ENCODE measurements around the gene NUDT16. TPM values are rescaled to one million over a fixed set of nuclear protein-coding genes. Genes with fewer than 3 reads are reported as not detected.

The NUDT16 gene
- total RNA-seq, 2 donors from 2014 or later: 25.2 to 26.0 TPM

- no peaks in the 10 kb centered on the region for H3K27me3 ChIP-seq (replicated peaks; ENCODE audit: insufficient read depth)
- H3K36me3 ChIP-seq: no peaks in the 10 kb centered on the region
- no peak overlapping the region for H3K4me3 ChIP-seq
- DNase-seq (ENCODE audit: low spot score): no peak
- no peak for TF ChIP-seq POLR2A (IDR thresholded peaks at IDR 0.05)
- no peak for TF ChIP-seq CTCF (IDR thresholded peaks at IDR 0.05)
- TF ChIP-seq POLR2AphosphoS5 (IDR thresholded peaks at IDR 0.05): no peak
- H3K27ac ChIP-seq: no peak overlapping the region
- WGBS: 92% methylated on average over 5 of the region's 5 CpGs
- no peaks in the 10 kb centered on the region for H3K4me1 ChIP-seq (replicated peaks)
- intact Hi-C loops (cut with DNase I): no loop called here
- no peaks in the 10 kb centered on the region for H3K9me3 ChIP-seq
Measured at GRCh38 chr3:131349454-131349853, 32.1 kb upstream of the NUDT16 start.

- no peaks in the 10 kb centered on the region for H3K9me3 ChIP-seq
- DNase-seq (ENCODE audit: low spot score): no peak
- no peaks in the 10 kb centered on the region for H3K4me1 ChIP-seq (replicated peaks)
- no peaks in the 10 kb centered on the region for H3K27me3 ChIP-seq (replicated peaks; ENCODE audit: insufficient read depth)
- 85% methylated on average over 4 of the region's 4 CpGs for WGBS
- no peak overlapping the region for H3K4me3 ChIP-seq
- intact Hi-C loops (cut with DNase I): no loop called here
- H3K36me3 ChIP-seq: no peaks in the 10 kb centered on the region
- H3K27ac ChIP-seq: no peak overlapping the region
- TF ChIP-seq POLR2AphosphoS5 (IDR thresholded peaks at IDR 0.05) (no peak), CTCF (IDR thresholded peaks at IDR 0.05) (no peak), POLR2A (IDR thresholded peaks at IDR 0.05) (no peak)
Measured at GRCh38 chr3:131349946-131350347, 31.6 kb upstream of the NUDT16 start.

GRCh38 chr3:131350506-131350905 lies 31.1 kb upstream of the NUDT16 start:
- TF ChIP-seq POLR2A (IDR thresholded peaks at IDR 0.05) (no peak), POLR2AphosphoS5 (IDR thresholded peaks at IDR 0.05) (no peak), CTCF (IDR thresholded peaks at IDR 0.05) (no peak)
- 97% methylated on average over 1 of the region's 1 CpG for WGBS
- H3K27ac ChIP-seq: no peak overlapping the region

GRCh38 chr3:131353016-131353877 lies 28.3 kb upstream of the NUDT16 start:
- no peak overlapping the region for H3K4me3 ChIP-seq
- intact Hi-C loops (cut with DNase I): no loop called here
- no peak for DNase-seq (ENCODE audit: low spot score)
- no peak overlapping the region for H3K27ac ChIP-seq
- no peaks in the 10 kb centered on the region for H3K36me3 ChIP-seq
- no peaks in the 10 kb centered on the region for H3K4me1 ChIP-seq (replicated peaks)
- H3K27me3 ChIP-seq (replicated peaks; ENCODE audit: insufficient read depth): no peaks in the 10 kb centered on the region
- TF ChIP-seq CTCF (IDR thresholded peaks at IDR 0.05) (no peak), POLR2AphosphoS5 (IDR thresholded peaks at IDR 0.05) (no peak), POLR2A (IDR thresholded peaks at IDR 0.05) (no peak)
- H3K9me3 ChIP-seq: no peaks in the 10 kb centered on the region
- WGBS: 49% methylated on average over 2 of the region's 2 CpGs

More at GRCh38 chr3:131350506-131350905, 31.1 kb upstream of the NUDT16 start:
- H3K36me3 ChIP-seq: no peaks in the 10 kb centered on the region
- intact Hi-C loops (cut with DNase I): no loop called here
- H3K9me3 ChIP-seq: no peaks in the 10 kb centered on the region
- H3K4me1 ChIP-seq (replicated peaks): no peaks in the 10 kb centered on the region
- H3K27me3 ChIP-seq (replicated peaks; ENCODE audit: insufficient read depth): no peaks in the 10 kb centered on the region
- no peak for DNase-seq (ENCODE audit: low spot score)
- no peak overlapping the region for H3K4me3 ChIP-seq

GRCh38 chr3:131353986-131354385 lies 27.6 kb upstream of the NUDT16 start:
- Histone ChIP-seq H3K36me3 (no peaks in the 10 kb centered on the region), H3K27ac (no peak overlapping the region), H3K27me3 (replicated peaks; ENCODE audit: insufficient read depth) (no peaks in the 10 kb centered on the region), H3K4me1 (replicated peaks) (no peaks in the 10 kb centered on the region), H3K9me3 (no peaks in the 10 kb centered on the region), H3K4me3 (no peak overlapping the region)
- WGBS: 42% methylated on average over 2 of the region's 2 CpGs
- intact Hi-C loops (cut with DNase I): no loop called here
- no peak for DNase-seq (ENCODE audit: low spot score)
- TF ChIP-seq POLR2A (IDR thresholded peaks at IDR 0.05): no peak

Data from prostate gland (tissue), 2 donors.